Measurements from ENCODE around the gene PRKN. TPM values are rescaled to one million over a fixed set of nuclear protein-coding genes. Genes with fewer than 3 reads are reported as not detected.

The PRKN gene
- total RNA-seq, 1 donor from 2014 or later = 5.7 TPM

- no peak overlapping the region for H3K27ac Mint-ChIP-seq (ENCODE audit: unreplicated experiment)
- DNase-seq (ENCODE audit: low spot score) = no peak
- H3K27me3 Mint-ChIP-seq (ENCODE audit: low read depth) = no peaks in the 10 kb centered on the region
- H3K9me3 Mint-ChIP-seq (ENCODE audit: low read depth) = no peaks in the 10 kb centered on the region
- peaks cover 2% of the 10 kb centered on the region for H3K36me3 Mint-ChIP-seq (ENCODE audit: low read depth)
- TF ChIP-seq CTCF (IDR thresholded peaks at IDR 0.05) = no peak
- H3K4me1 Mint-ChIP-seq (ENCODE audit: low read depth) = no peaks in the 10 kb centered on the region
- H3K4me3 Mint-ChIP-seq (ENCODE audit: unreplicated experiment) = no peak overlapping the region
These were observed 1219.2 kb downstream of the PRKN start for GRCh38 chr6:161508341-161508740.

DNA sequence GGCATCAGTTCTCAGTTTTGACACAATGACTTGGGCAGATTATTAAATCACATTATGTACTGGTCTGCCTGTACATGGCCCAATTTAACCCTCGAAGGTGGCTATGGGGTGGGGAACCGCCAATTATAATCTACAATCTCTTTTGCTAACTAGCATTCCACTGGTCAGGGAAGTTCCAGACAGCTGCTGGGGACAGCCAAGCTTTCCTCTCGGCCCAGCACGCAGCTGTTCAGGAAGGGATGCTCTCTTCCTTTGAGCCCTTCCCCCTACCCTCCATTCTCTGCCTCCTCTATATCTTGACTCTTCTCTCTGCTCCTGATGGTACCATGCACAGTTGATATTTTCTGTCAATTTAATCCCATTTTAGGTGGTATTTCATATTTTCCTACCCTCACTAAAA, 1220.2 kb downstream of the PRKN start:
- Mint-ChIP-seq H3K4me1 (ENCODE audit: low read depth) (no peaks in the 10 kb centered on the region), H3K27ac (ENCODE audit: unreplicated experiment) (no peak overlapping the region), H3K27me3 (ENCODE audit: low read depth) (no peaks in the 10 kb centered on the region), H3K9me3 (ENCODE audit: low read depth) (no peaks in the 10 kb centered on the region), H3K4me3 (ENCODE audit: unreplicated experiment) (no peak overlapping the region), H3K36me3 (ENCODE audit: low read depth) (peaks cover 2% of the 10 kb centered on the region)
- TF ChIP-seq CTCF (IDR thresholded peaks at IDR 0.05) = no peak
- DNase-seq (ENCODE audit: low spot score) = no peak

- TF ChIP-seq CTCF (IDR thresholded peaks at IDR 0.05) = no peak
- Mint-ChIP-seq H3K27me3 (ENCODE audit: low read depth) (no peaks in the 10 kb centered on the region), H3K4me1 (ENCODE audit: low read depth) (no peaks in the 10 kb centered on the region), H3K9me3 (ENCODE audit: low read depth) (peaks cover 2% of the 10 kb centered on the region), H3K27ac (ENCODE audit: unreplicated experiment) (no peak overlapping the region), H3K36me3 (ENCODE audit: low read depth) (peaks cover 2% of the 10 kb centered on the region), H3K4me3 (ENCODE audit: unreplicated experiment) (no peak overlapping the region)
- no peak for DNase-seq (ENCODE audit: low spot score)
These were observed 1224.0 kb downstream of the PRKN start for GRCh38 chr6:161503570-161503969.

GRCh38 chr6:161498881-161499280, 1228.7 kb downstream of the PRKN start:
- Mint-ChIP-seq H3K27me3 (ENCODE audit: low read depth) (no peaks in the 10 kb centered on the region), H3K9me3 (ENCODE audit: low read depth) (peaks cover 4% of the 10 kb centered on the region), H3K4me1 (ENCODE audit: low read depth) (peaks cover 5% of the 10 kb centered on the region), H3K4me3 (ENCODE audit: unreplicated experiment) (no peak overlapping the region), H3K36me3 (ENCODE audit: low read depth) (no peaks in the 10 kb centered on the region), H3K27ac (ENCODE audit: unreplicated experiment) (no peak overlapping the region)
- TF ChIP-seq CTCF (IDR thresholded peaks at IDR 0.05) = no peak
- no peak for DNase-seq (ENCODE audit: low spot score)

DNA sequence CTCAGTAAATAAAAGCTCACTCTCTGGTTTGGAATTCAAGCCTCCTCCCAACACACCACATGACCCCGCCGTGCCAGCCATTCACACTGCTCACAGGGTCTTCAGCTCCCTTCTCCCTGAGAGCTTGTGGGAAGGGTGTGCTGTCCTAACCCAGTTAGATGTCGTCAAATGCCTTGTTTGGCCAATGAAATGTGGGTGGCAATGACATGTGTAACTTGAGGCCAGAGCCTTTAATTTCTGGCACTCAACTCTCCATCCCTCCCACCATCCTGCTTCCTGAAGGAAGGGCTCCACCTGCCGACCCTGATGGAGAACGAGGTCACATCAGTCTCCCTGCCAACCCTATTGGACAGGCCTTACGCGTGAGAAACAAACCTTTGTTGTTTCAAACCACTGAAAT, 1229.2 kb downstream of the PRKN start:
- H3K4me1 Mint-ChIP-seq (ENCODE audit: low read depth) = peaks cover 5% of the 10 kb centered on the region
- H3K27ac Mint-ChIP-seq (ENCODE audit: unreplicated experiment) = no peak overlapping the region
- TF ChIP-seq CTCF (IDR thresholded peaks at IDR 0.05) = peak; percentile 40
- no peaks in the 10 kb centered on the region for H3K36me3 Mint-ChIP-seq (ENCODE audit: low read depth)
- H3K27me3 Mint-ChIP-seq (ENCODE audit: low read depth) = no peaks in the 10 kb centered on the region
- H3K9me3 Mint-ChIP-seq (ENCODE audit: low read depth) = peaks cover 4% of the 10 kb centered on the region
- no peak for DNase-seq (ENCODE audit: low spot score)
- H3K4me3 Mint-ChIP-seq (ENCODE audit: unreplicated experiment) = no peak overlapping the region
